Smooth muscle cell (in vitro differentiated cells): ENCODE results near the gene DLL3. TPM values are rescaled to one million over a fixed set of nuclear protein-coding genes. Genes with fewer than 3 reads are reported as not detected.

Source experiments
- DNase-seq: peaks from one replicate; lab custom pipeline; 2025; ENCODE audit not compliant: unreplicated experiment; lab: John Stamatoyannopoulos, UW
- H2AFZ ChIP-seq: fragments of 200-600 bp; sonication (generic); 2 replicates; pipeline ENCODE4 v1.6.0; 2016; ENCODE audit warnings: antibody characterized with exemption, low read depth, mild to moderate bottlenecking
- H3F3A ChIP-seq: fragments of 200-600 bp; sonication (generic); 2 replicates; pipeline ENCODE4 v1.6.0; 2017; ENCODE audit warnings: antibody characterized with exemption, low read depth
- H3K27ac ChIP-seq: fragments of 200-600 bp; sonication (generic); 2 replicates; pipeline ENCODE4 v1.5.1; 2016; ENCODE audit warnings: low read depth, mild to moderate bottlenecking
- H3K27me3 ChIP-seq: fragments of 200-600 bp; sonication (generic); 2 replicates; pipeline ENCODE4 v1.6.1; 2016; ENCODE audit warnings: low read depth, mild to moderate bottlenecking
- H3K36me3 ChIP-seq: fragments of 200-600 bp; sonication (generic); 2 replicates; pipeline ENCODE4 v1.5.1; 2016; ENCODE audit warnings: low read depth
- H3K4me1 ChIP-seq: fragments of 200-600 bp; sonication (generic); 2 replicates; pipeline ENCODE4 v1.5.1; 2016; ENCODE audit warnings: low read depth
- H3K4me2 ChIP-seq: fragments of 200-600 bp; sonication (generic); 2 replicates; pipeline ENCODE4 v1.6.0; 2016; ENCODE audit warnings: mild to moderate bottlenecking
- H3K4me3 ChIP-seq: fragments of 200-600 bp; sonication (generic); 2 replicates; pipeline ENCODE4 v1.5.1; 2016; ENCODE audit warnings: mild to moderate bottlenecking
- H3K79me2 ChIP-seq: fragments of 200-600 bp; sonication (generic); 2 replicates; pipeline ENCODE4 v1.6.0; 2016; ENCODE audit warnings: low read depth, mild to moderate bottlenecking
- H3K9ac ChIP-seq: fragments of 200-600 bp; sonication (generic); 2 replicates; pipeline ENCODE4 v1.6.0; 2016; ENCODE audit warnings: low read depth
- H3K9me3 ChIP-seq: fragments of 200-600 bp; sonication (generic); replicated peaks from 2 replicates; pipeline ENCODE4 v1.5.1; 2016; ENCODE audit warnings: low read depth
- H4K20me1 ChIP-seq: fragments of 200-600 bp; sonication (generic); 2 replicates; pipeline ENCODE4 v1.6.0; 2016; ENCODE audit warnings: low read depth
- CTCF ChIP-seq: fragments of 200-600 bp; sonication (generic); IDR thresholded peaks from 2 replicates; pipeline ENCODE4 v1.5.1; 2017; ENCODE audit warnings: borderline replicate concordance, mild to moderate bottlenecking, antibody characterized with exemption; ENCODE audit not compliant: insufficient read depth, poor library complexity, severe bottlenecking
- WGBS: methylation state at CpG from one replicate; pipeline ENCODE4 v1.1.7; 2016; ENCODE audit warnings: low lambda C conversion rate; 5-methylcytosine and 5-hydroxymethylcytosine counted together
- polyA plus RNA-seq: library from polyadenylated mRNA; unstranded; fragments of >200 nt; fragmentation: Nextera tagmentation; extraction: Ambion mirVana; gene quantifications from 2 replicates; pipeline ENCODE4 v1.2.1, GENCODE V29; 2016
- total RNA-seq: library from RNA; depleted of rRNA; stranded (reverse); fragments of >200 nt; gene quantifications from 2 replicates; pipeline ENCODE4 v1.2.3, GENCODE V29; 2014

DLL3 gene
- total and polyA plus RNA-seq, 2 experiments from 2014 or later = 1.6 to 9.3 TPM

- no peak overlapping the region for H3K9ac ChIP-seq
- no peaks in the 10 kb centered on the region for H3K79me2 ChIP-seq
- DNase-seq = no peak
- no peak overlapping the region for H3K4me2 ChIP-seq
- H2AFZ ChIP-seq = no peak overlapping the region
- H3K4me1 ChIP-seq = no peaks in the 10 kb centered on the region
- no peak for TF ChIP-seq CTCF
- H3K27ac ChIP-seq = no peak overlapping the region
- WGBS = 96% methylated on average over 30 of the region's 32 CpGs
- no peaks in the 10 kb centered on the region for H3K9me3 ChIP-seq
- H3K36me3 ChIP-seq = no peaks in the 10 kb centered on the region
- peaks cover 5% of the 10 kb centered on the region for H3F3A ChIP-seq
- peaks cover 12% of the 10 kb centered on the region for H4K20me1 ChIP-seq
- no peaks in the 10 kb centered on the region for H3K27me3 ChIP-seq
- H3K4me3 ChIP-seq = no peak overlapping the region
These were observed 25.9 kb upstream of the DLL3 start for GRCh38 chr19:39472746-39473442.

GRCh38 chr19:39473443-39473960 lies 25.2 kb upstream of the DLL3 start:
- Histone ChIP-seq H3K36me3 (no peaks in the 10 kb centered on the region), H4K20me1 (peaks cover 12% of the 10 kb centered on the region), H3K27ac (no peak overlapping the region), H3K9me3 (no peaks in the 10 kb centered on the region), H3K79me2 (no peaks in the 10 kb centered on the region), H3K4me3 (no peak overlapping the region), H3K4me1 (no peaks in the 10 kb centered on the region), H3K9ac (no peak overlapping the region), H3K4me2 (no peak overlapping the region), H2AFZ (no peak overlapping the region), H3F3A (peaks cover 7% of the 10 kb centered on the region), H3K27me3 (no peaks in the 10 kb centered on the region)
- TF ChIP-seq CTCF = no peak
- 97% methylated on average over 11 of the region's 11 CpGs for WGBS
- no peak for DNase-seq

GRCh38 chr19:39474139-39474620 lies 24.6 kb upstream of the DLL3 start:
- Histone ChIP-seq H3K27me3 (no peaks in the 10 kb centered on the region), H2AFZ (no peak overlapping the region), H3K9me3 (no peaks in the 10 kb centered on the region), H3K27ac (no peak overlapping the region), H4K20me1 (peaks cover 12% of the 10 kb centered on the region), H3K4me1 (no peaks in the 10 kb centered on the region), H3K4me3 (no peak overlapping the region), H3K79me2 (no peaks in the 10 kb centered on the region), H3K36me3 (no peaks in the 10 kb centered on the region), H3F3A (peaks cover 9% of the 10 kb centered on the region), H3K9ac (no peak overlapping the region), H3K4me2 (no peak overlapping the region)
- peak; percentile 83 for TF ChIP-seq CTCF
- WGBS = 71% methylated on average over 8 of the region's 9 CpGs
- DNase-seq = peak; percentile 13
